Measurements from ENCODE around the gene PSMD9. TPM values are rescaled to one million over a fixed set of nuclear protein-coding genes. Genes with fewer than 3 reads are reported as not detected.
"Not testable (repeated sequence)": the region's sequence is repeated elsewhere in the genome, so short reads cannot be mapped to it uniquely, and the experiment has no call there.

PSMD9 gene
- total and polyA plus RNA-seq, 7 donors: 20.1 to 131 (median 34.0) TPM

DNA sequence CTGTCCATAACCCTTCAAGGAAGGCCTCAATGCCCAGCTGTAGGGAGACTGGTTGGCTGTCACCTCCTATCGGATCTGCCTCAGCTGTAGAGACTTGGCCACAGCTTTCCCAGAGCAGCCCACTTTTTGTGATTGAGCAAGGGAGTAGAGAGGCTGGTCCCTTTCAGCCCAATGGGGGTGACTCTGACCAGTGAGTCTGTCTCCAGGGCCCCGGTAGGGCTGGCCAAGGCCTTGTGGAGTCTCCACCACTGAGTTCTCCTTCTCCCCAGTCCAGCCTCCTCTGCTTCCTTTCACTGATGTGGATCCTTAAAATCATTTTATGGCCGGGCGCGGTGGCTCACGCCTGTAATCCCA is 15.4 kb upstream of the PSMD9 start:
- no peaks in the 10 kb centered on the region for H3K36me3 ChIP-seq (ENCODE audit: insufficient read depth in 1 of 2, low read depth in 1 of 2)
- ATAC-seq: no peak
- TF ChIP-seq, protein P1, sequence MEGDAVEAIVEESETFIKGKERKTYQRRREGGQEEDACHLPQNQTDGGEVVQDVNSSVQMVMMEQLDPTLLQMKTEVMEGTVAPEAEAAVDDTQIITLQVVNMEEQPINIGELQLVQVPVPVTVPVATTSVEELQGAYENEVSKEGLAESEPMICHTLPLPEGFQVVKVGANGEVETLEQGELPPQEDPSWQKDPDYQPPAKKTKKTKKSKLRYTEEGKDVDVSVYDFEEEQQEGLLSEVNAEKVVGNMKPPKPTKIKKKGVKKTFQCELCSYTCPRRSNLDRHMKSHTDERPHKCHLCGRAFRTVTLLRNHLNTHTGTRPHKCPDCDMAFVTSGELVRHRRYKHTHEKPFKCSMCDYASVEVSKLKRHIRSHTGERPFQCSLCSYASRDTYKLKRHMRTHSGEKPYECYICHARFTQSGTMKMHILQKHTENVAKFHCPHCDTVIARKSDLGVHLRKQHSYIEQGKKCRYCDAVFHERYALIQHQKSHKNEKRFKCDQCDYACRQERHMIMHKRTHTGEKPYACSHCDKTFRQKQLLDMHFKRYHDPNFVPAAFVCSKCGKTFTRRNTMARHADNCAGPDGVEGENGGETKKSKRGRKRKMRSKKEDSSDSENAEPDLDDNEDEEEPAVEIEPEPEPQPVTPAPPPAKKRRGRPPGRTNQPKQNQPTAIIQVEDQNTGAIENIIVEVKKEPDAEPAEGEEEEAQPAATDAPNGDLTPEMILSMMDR (IDR thresholded peaks at IDR 0.05): no peak
- no peak overlapping the region for H3K27ac ChIP-seq
- H3K9me3 ChIP-seq: no peaks in the 10 kb centered on the region
- no peak for DNase-seq
- H3K27me3 ChIP-seq (ENCODE audit: insufficient read depth in 3 of 3, low read length in 2 of 3): no peaks in the 10 kb centered on the region
- 87 to 96% (median 94%) methylated on average over 6 of the region's 6 CpGs for WGBS, 3 donors
- H3K4me1 ChIP-seq: no peaks in the 10 kb centered on the region
- intact Hi-C loops (cut with DNase I): no loop called here
- H3K4me3 ChIP-seq: no peak overlapping the region

GRCh38 chr12:121874071-121874470 is 14.5 kb upstream of the PSMD9 start:
- no peaks in the 10 kb centered on the region for H3K4me1 ChIP-seq
- ATAC-seq (no peak), DNase-seq (no peak)
- H3K27ac ChIP-seq: no peak overlapping the region
- TF ChIP-seq, protein P1 (IDR thresholded peaks at IDR 0.05): no peak
- intact Hi-C loops (cut with DNase I): no loop called here
- H3K27me3 ChIP-seq (ENCODE audit: insufficient read depth in 3 of 3, low read length in 2 of 3): no peaks in the 10 kb centered on the region
- no peaks in the 10 kb centered on the region for H3K9me3 ChIP-seq
- H3K4me3 ChIP-seq: no peak overlapping the region
- 86 to 91% (median 89%) methylated on average over 6 of the region's 6 CpGs for whole genome bisulfite sequencing, 3 donors
- no peaks in the 10 kb centered on the region for H3K36me3 ChIP-seq (ENCODE audit: insufficient read depth in 1 of 2, low read depth in 1 of 2)

DNA sequence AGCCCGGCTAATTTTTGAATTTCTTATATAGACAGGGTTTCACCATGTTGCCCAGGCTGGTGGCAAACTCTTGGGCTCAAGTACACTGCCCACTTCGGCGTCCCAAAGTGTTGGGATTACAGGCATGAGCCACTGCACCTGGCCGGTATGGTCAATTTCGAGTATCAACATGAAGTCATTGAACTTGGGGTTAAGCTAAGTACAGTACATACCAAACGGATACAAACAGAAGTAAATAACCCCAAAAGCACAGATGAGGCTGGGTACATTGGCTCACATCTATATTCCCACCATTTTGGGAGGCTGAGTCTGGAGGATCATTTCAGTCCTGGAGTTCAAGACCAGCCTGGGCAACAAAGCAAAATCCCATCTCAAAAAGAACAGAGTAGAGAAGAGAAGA is 13.0 kb upstream of the PSMD9 start:
- DNase-seq (no peak), ATAC-seq (no peak)
- H3K27ac ChIP-seq: no peak overlapping the region
- WGBS, 3 donors: 80% methylated on average over 6 of the region's 6 CpGs
- no peaks in the 10 kb centered on the region for H3K4me1 ChIP-seq
- no peaks in the 10 kb centered on the region for H3K9me3 ChIP-seq
- no peaks in the 10 kb centered on the region for H3K36me3 ChIP-seq (ENCODE audit: insufficient read depth in 1 of 2, low read depth in 1 of 2)
- no peak overlapping the region for H3K4me3 ChIP-seq
- H3K27me3 ChIP-seq (ENCODE audit: insufficient read depth in 3 of 3, low read length in 2 of 3): no peaks in the 10 kb centered on the region
- TF ChIP-seq, protein P1 (IDR thresholded peaks at IDR 0.05): no peak
- intact Hi-C loops (cut with DNase I): no loop called here

DNA sequence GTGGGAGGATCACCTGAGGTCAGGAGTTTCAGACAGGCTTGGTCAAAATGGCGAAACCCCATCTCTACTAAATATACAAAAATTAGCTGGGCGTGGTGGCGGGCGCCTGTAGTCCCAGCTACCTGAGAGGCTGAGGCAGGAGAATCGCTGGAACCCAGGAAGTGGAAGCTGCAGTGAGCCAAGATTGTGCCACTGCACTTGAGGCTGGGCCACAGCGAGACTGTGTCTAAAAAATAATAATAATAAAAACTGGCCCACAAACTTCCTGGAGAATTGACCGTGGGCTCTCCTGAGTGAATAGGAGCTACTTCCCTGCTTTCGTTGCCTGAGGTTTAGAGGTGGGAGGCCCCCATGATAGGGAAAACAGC is 12.5 kb upstream of the PSMD9 start:
- H3K4me3 ChIP-seq; H3K9me3 ChIP-seq; H3K27ac ChIP-seq; H3K36me3 ChIP-seq (ENCODE audit: insufficient read depth in 1 of 2, low read depth in 1 of 2); H3K27me3 ChIP-seq (ENCODE audit: insufficient read depth in 3 of 3, low read length in 2 of 3); ATAC-seq; intact Hi-C loops (cut with DNase I); H3K4me1 ChIP-seq; DNase-seq: not testable (repeated sequence)
- WGBS, 3 donors: 87 to 89% (median 88%) methylated on average over 8 of the region's 8 CpGs

- DNase-seq (no peak), ATAC-seq (peak in 1 of 4 donors; percentile 33)
- TF ChIP-seq, protein P1 (IDR thresholded peaks at IDR 0.05): no peak
- no peaks in the 10 kb centered on the region for H3K27me3 ChIP-seq (ENCODE audit: insufficient read depth in 3 of 3, low read length in 2 of 3)
- intact Hi-C loops (cut with DNase I): loop anchor here (5.0 to 10.0 kb wide), 3 partner anchors 41 to 188 kb away; no protein-coding TSS in a partner anchor
- H3K4me3 ChIP-seq: no peak overlapping the region
- H3K9me3 ChIP-seq: no peaks in the 10 kb centered on the region
- no peaks in the 10 kb centered on the region for H3K4me1 ChIP-seq
- WGBS, 3 donors: 33 to 63% (median 47%) methylated on average over 4 of the region's 4 CpGs
- no peaks in the 10 kb centered on the region for H3K36me3 ChIP-seq (ENCODE audit: insufficient read depth in 1 of 2, low read depth in 1 of 2)
- no peak overlapping the region for H3K27ac ChIP-seq
Measured at GRCh38 chr12:121883315-121883660, 5.3 kb upstream of the PSMD9 start.

GRCh38 chr12:121885129-121885528 is 3.5 kb upstream of the PSMD9 start:
- H3K36me3 ChIP-seq (ENCODE audit: insufficient read depth in 1 of 2, low read depth in 1 of 2); H3K27me3 ChIP-seq (ENCODE audit: insufficient read depth in 3 of 3, low read length in 2 of 3); H3K4me3 ChIP-seq; H3K9me3 ChIP-seq; H3K27ac ChIP-seq; DNase-seq; H3K4me1 ChIP-seq; ATAC-seq: not testable (repeated sequence)
- intact Hi-C loops (cut with DNase I): loop anchor here (5.0 to 10.0 kb wide), 3 partner anchors 43 to 190 kb away; no protein-coding TSS in a partner anchor
- WGBS, 3 donors: 85 to 86% (median 85%) methylated on average over 11 of the region's 11 CpGs
